Ovary (tissue), 3 donors: ENCODE results near the gene KCNIP1.

Experiments used
- EP300 ChIP-seq: sonication (generic); formaldehyde crosslinking; IDR thresholded peaks from one replicate; pipeline ENCODE4 v1.6.1; 2017; ENCODE audit warnings: antibody characterized with exemption
- POLR2A ChIP-seq: fragments of 450-650 bp; IDR thresholded peaks from one replicate; pipeline ENCODE4 v1.6.1; 2017; ENCODE audit warnings: antibody characterized with exemption, mild to moderate bottlenecking, moderate library complexity
- TF ChIP-seq, protein P1 (sequence below), 3 donors: fragments of 450-650 bp in 2 of 3; fragments of 200-600 bp in 1 of 3; IDR thresholded peaks; one replicate each; pipeline versions ENCODE4 v1.5.1 to v1.8.0; 2016 to 2022; ENCODE audit warnings: antibody characterized with exemption in 3 of 3, mild to moderate bottlenecking in 1 of 3
- donor health status: DM: no; HTN: no; CAD: no.

DNA sequence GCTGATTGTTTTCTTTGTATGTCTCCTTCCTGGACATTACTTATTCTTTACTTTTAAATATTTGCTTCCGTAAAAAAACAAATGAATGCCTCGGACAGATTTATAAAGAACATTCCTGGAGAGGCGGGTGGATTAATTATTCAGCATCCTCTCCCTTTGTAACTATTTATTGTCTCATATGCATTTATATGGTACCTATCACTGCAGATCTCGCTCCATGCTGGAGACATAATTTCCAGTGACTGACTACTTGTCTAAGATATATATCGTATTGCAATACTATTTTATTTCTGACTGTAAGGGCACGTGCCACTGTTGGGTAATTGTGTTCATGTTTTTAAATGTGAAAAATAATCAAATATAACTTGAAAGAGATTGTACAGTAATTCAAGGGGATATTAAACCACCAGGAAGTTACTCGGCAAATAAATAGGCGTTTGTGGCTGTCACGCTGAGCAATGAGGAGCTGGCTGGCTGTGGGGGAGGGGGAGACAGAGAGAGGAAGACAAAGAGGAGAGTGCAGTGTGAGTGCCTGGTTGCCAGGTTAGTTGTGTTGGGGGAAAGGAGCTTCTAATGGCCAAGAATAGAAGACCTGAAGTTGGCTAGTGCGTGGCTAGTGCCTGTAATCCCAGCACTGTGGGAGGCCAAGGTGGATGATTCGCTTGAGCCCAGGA lies 147.9 kb downstream of the KCNIP1 start:
- TF ChIP-seq, protein P1, sequence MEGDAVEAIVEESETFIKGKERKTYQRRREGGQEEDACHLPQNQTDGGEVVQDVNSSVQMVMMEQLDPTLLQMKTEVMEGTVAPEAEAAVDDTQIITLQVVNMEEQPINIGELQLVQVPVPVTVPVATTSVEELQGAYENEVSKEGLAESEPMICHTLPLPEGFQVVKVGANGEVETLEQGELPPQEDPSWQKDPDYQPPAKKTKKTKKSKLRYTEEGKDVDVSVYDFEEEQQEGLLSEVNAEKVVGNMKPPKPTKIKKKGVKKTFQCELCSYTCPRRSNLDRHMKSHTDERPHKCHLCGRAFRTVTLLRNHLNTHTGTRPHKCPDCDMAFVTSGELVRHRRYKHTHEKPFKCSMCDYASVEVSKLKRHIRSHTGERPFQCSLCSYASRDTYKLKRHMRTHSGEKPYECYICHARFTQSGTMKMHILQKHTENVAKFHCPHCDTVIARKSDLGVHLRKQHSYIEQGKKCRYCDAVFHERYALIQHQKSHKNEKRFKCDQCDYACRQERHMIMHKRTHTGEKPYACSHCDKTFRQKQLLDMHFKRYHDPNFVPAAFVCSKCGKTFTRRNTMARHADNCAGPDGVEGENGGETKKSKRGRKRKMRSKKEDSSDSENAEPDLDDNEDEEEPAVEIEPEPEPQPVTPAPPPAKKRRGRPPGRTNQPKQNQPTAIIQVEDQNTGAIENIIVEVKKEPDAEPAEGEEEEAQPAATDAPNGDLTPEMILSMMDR (IDR thresholded peaks at IDR 0.05) = no peak
- TF ChIP-seq POLR2A (no peak), EP300 (no peak)
